ENCODE results near the gene FBN2.

GRCh38 chr5:128341056-128341455 is 197.0 kb downstream of the FBN2 start:
- TF ChIP-seq CTCF (conservative IDR thresholded peaks at IDR 0.05): no peak
- TF ChIP-seq ZFX (IDR thresholded peaks at IDR 0.05): no peak

Data from C4-2B (cell line).